Thyroid gland (tissue), 4 donors: ENCODE measurements around the gene PGAP2. TPM values are rescaled to one million over a fixed set of nuclear protein-coding genes. Genes with fewer than 3 reads are reported as not detected.

Experiments used
- DNase-seq, 2 donors: peaks; one replicate each; pipeline ENCODE4 v3.0.0-alpha.2; 2019
- H3K27ac ChIP-seq, 3 donors: fragments of 200-600 bp; sonication (generic); 1 replicate in 2 of 3; 2 replicates in 1 of 3; pipeline ENCODE4 v1.5.1; 2016 to 2019; ENCODE audit warnings: mild to moderate bottlenecking in 1 of 3, moderate library complexity in 1 of 3
- H3K27me3 ChIP-seq: fragments of 200-600 bp; sonication (generic); one replicate; pipeline ENCODE4 v1.5.1; 2019
- H3K36me3 ChIP-seq, 2 donors: fragments of 200-600 bp; sonication (generic); one replicate each; pipeline ENCODE4 v1.5.1; 2016 to 2019
- H3K4me1 ChIP-seq, 2 donors: fragments of 200-600 bp; sonication (generic); one replicate each; pipeline ENCODE4 v1.5.1; 2017 to 2019
- H3K4me3 ChIP-seq, 3 donors: fragments of 200-600 bp; sonication (generic); replicated peaks in 1 of 3; 1 replicate in 2 of 3; 2 replicates in 1 of 3; pipeline ENCODE4 v1.5.1; 2016; ENCODE audit warnings: mild to moderate bottlenecking in 1 of 3
- H3K9me3 ChIP-seq: fragments of 200-600 bp; sonication (generic); one replicate; pipeline ENCODE4 v1.5.1; 2017
- POLR2A ChIP-seq, 2 donors: fragments of 450-650 bp; IDR thresholded peaks; one replicate each; pipeline ENCODE4 v1.6.1; 2017; ENCODE audit warnings: antibody characterized with exemption in 2 of 2, mild to moderate bottlenecking in 2 of 2, moderate library complexity in 1 of 2
- WGBS, 2 donors: methylation state at CpG; one replicate each; pipeline ENCODE4 v1.1.5; 2017; 5-methylcytosine and 5-hydroxymethylcytosine counted together
- intact Hi-C: fragments of 100-400 bp; cut with DNase I; formaldehyde crosslinking; loops from one replicate; pipeline ENCODE4 v1.15.1; 2023
- total RNA-seq, 4 donors: library from RNA; depleted of rRNA; stranded (reverse); fragments of >200 nt; gene quantifications; one replicate each; pipeline ENCODE4 v1.2.3, GENCODE V29; 2016
- TF ChIP-seq, protein P1 (sequence below), 6 experiments: fragments of 200-600 bp in 3 of 6; fragments of 450-650 bp in 3 of 6; sonication (generic) in 3 of 6; IDR thresholded peaks; one replicate each; pipeline ENCODE4 v1.5.1; 2016 to 2019; ENCODE audit warnings: antibody characterized with exemption in 6 of 6, mild to moderate bottlenecking in 2 of 6, inconsistent platforms in 1 of 6, moderate library complexity in 1 of 6

PGAP2 gene
- total RNA-seq, 4 donors from 2014 or later, result 24.6 to 36.5 (median 30.5) TPM

DNA sequence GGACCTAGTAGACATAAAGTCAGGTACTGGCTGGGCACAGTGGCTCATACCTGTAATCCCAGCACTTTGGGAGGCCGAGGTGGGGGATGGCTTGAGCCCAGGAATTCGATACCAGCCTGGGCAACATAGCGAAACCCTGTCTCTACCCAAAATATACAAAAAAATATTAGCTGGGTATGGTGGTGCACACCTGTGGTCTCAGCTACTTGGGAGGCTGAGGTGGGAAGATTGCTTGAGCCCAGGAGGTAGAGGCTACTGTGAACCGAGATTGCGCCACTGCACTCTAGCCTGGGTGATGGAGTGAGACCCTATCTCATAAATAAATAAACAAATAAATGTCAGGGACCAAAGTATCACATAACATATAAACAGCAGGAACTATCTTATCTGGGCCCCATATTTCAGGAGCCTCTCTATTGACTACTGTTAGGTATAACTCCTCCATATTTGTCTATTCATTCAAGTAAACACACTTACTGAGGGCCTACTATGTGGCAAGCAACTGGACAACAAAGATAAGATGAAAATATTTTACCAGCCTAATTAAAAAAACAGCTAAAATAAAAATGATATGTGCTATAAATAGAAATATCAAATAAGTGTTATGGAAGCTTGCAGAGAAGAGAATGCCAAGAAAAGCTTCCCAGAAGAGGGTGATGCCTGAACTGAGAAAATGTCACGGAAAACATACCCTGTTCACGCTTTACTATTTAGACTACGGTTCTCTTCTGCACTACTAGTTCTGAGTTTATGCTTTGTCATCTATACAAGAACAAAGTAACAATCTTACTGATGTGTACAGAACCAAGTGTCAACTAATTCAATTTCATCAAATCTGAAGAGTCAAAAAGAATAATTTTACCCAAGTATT is 13.0 kb upstream of the PGAP2 start:
- 85 to 91% methylated on average over 8 of the region's 8 CpGs for WGBS, 2 donors
- Histone ChIP-seq H3K4me1 (peaks cover 22 to 25% of the 10 kb centered on the region in 2 donors), H3K27ac (peak overlapping the region in 1 of 3 donors; percentile 48), H3K9me3 (no peaks in the 10 kb centered on the region), H3K4me3 (peak overlapping the region in 1 of 3 donors; percentile 95), H3K36me3 (peaks cover 0 to 13% of the 10 kb centered on the region in 2 donors), H3K27me3 (no peaks in the 10 kb centered on the region)
- intact Hi-C loops, result no loop called here
- TF ChIP-seq, protein P1, sequence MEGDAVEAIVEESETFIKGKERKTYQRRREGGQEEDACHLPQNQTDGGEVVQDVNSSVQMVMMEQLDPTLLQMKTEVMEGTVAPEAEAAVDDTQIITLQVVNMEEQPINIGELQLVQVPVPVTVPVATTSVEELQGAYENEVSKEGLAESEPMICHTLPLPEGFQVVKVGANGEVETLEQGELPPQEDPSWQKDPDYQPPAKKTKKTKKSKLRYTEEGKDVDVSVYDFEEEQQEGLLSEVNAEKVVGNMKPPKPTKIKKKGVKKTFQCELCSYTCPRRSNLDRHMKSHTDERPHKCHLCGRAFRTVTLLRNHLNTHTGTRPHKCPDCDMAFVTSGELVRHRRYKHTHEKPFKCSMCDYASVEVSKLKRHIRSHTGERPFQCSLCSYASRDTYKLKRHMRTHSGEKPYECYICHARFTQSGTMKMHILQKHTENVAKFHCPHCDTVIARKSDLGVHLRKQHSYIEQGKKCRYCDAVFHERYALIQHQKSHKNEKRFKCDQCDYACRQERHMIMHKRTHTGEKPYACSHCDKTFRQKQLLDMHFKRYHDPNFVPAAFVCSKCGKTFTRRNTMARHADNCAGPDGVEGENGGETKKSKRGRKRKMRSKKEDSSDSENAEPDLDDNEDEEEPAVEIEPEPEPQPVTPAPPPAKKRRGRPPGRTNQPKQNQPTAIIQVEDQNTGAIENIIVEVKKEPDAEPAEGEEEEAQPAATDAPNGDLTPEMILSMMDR (IDR thresholded peaks at IDR 0.05), result no peak
- TF ChIP-seq POLR2A (IDR thresholded peaks at IDR 0.05), result no peak
- no peak for DNase-seq

DNA sequence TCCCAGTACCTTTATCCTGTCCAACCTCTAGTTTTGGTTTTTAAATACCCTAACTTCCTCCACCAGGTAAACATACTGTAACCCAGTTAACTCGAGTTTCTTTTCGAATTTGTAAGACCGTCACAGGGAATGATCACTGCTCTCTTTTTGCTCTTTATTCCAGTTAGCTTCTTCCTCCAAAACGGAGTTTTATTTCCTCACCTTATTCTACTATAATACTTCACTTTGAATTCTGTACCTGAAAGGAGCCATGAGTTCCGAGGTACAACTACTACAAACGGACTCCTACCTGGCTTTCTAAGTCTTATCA is 12.4 kb upstream of the PGAP2 start:
- TF ChIP-seq, protein P1 (IDR thresholded peaks at IDR 0.05), result no peak
- TF ChIP-seq POLR2A (IDR thresholded peaks at IDR 0.05), result no peak
- no peaks in the 10 kb centered on the region for H3K9me3 ChIP-seq
- no peak for DNase-seq
- peaks cover 0 to 13% of the 10 kb centered on the region in 2 donors for H3K36me3 ChIP-seq
- H3K4me3 ChIP-seq, result peak overlapping the region in 2 of 3 donors; percentile 59 to 95
- WGBS, 2 donors, result 44 to 53% methylated on average over 6 of the region's 6 CpGs
- no peaks in the 10 kb centered on the region for H3K27me3 ChIP-seq
- H3K4me1 ChIP-seq, result peaks cover 22 to 25% of the 10 kb centered on the region in 2 donors
- H3K27ac ChIP-seq, result peak overlapping the region in 1 of 3 donors; percentile 48
- intact Hi-C loops, result no loop called here

DNA sequence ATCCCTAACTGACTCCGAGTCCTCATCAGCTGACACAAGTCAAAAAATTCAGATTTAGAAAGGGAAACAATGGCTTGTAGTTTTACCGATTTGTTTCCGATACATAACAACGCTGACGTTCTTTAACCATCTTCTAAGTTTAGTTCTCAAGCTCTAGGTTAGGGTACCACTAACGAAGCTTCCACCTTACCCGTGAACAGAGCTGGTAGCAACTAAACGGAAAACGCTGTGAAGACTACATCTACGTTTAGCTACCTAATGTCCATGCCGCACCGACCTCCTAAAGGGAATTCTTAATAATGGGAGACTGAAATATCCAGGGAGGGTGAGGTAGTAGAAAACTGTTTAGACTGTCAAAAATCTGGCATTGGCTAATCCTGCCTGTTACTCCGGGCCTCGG is 12.0 kb upstream of the PGAP2 start:
- TF ChIP-seq, protein P1 (IDR thresholded peaks at IDR 0.05), result no peak
- no peak for TF ChIP-seq POLR2A (IDR thresholded peaks at IDR 0.05)
- Histone ChIP-seq H3K4me1 (peaks cover 22 to 25% of the 10 kb centered on the region in 2 donors), H3K9me3 (no peaks in the 10 kb centered on the region), H3K4me3 (peak overlapping the region in 2 of 3 donors; percentile 59 to 95), H3K27ac (peak overlapping the region in 2 of 3 donors; percentile 80 to 96), H3K27me3 (no peaks in the 10 kb centered on the region), H3K36me3 (peaks cover 0 to 13% of the 10 kb centered on the region in 2 donors)
- WGBS, 2 donors, result 15 to 22% methylated on average over 14 of the region's 14 CpGs
- no peak for DNase-seq
- intact Hi-C loops, result no loop called here

DNA sequence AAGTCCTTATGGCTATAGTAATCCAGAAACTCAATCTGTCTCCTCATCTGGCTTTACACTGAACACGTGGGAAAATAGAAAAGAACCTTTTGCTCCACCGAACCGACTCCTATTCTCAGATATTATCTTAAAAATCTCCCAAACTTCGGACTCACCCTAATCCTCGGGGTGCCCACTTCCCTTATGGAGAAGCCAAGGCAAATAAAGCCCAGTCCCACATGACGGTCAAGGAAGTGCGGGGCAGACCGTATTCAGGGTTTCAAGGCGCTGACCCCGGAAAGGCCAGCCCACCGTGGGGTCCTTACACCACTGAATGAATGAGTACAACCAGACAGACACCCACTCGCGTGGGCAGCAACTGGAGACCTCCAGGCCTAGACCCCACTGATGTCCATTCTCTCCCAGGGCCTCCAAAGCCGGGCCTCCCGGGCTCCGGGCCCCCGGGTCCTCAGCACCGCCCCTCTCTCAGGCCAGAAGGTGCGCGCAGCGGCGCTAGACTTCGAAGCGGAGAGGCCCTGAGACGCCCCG is 11.5 kb upstream of the PGAP2 start:
- intact Hi-C loops, result no loop called here
- TF ChIP-seq, protein P1 (IDR thresholded peaks at IDR 0.05), result no peak
- TF ChIP-seq POLR2A (IDR thresholded peaks at IDR 0.05), result no peak
- peaks cover 22 to 25% of the 10 kb centered on the region in 2 donors for H3K4me1 ChIP-seq
- peaks cover 0 to 13% of the 10 kb centered on the region in 2 donors for H3K36me3 ChIP-seq
- peak overlapping the region; percentile 59 to 95 (median 69) for H3K4me3 ChIP-seq
- H3K27me3 ChIP-seq, result no peaks in the 10 kb centered on the region
- 0 to 1% methylated on average over 13 to 16 of the region's 26 CpGs for WGBS, 2 donors
- H3K9me3 ChIP-seq, result no peaks in the 10 kb centered on the region
- H3K27ac ChIP-seq, result peak overlapping the region; percentile 78 to 96 (median 80)
- DNase-seq, result peak in 1 of 2 donors; percentile 61
